Loucy (cell line): Measurements from ENCODE around the gene BCAP31.

Experiments used
- CTCF ChIP-seq: fragments of 200-600 bp; sonication (generic); conservative IDR thresholded peaks from 2 replicates; pipeline ENCODE4 v1.5.1; 2014; ENCODE audit warnings: mild to moderate bottlenecking, antibody characterized with exemption, low read length
- EZH2phosphoT487 ChIP-seq: fragments of 200-600 bp; IDR thresholded peaks from 2 replicates; pipeline ENCODE4 v1.6.1; 2018; ENCODE audit warnings: antibody characterized with exemption, mild to moderate bottlenecking, moderate library complexity, borderline replicate concordance

GRCh38 chrX:153700376-153700945 lies 23.7 kb downstream of the BCAP31 start:
- TF ChIP-seq CTCF (no peak), EZH2phosphoT487 (no peak)
